Osteoblast (primary cell): Measurements from ENCODE around the gene ADARB2. TPM values are rescaled to one million over a fixed set of nuclear protein-coding genes. Genes with fewer than 3 reads are reported as not detected.

ENCODE experiments used
- DNase-seq: peaks from one replicate; pipeline ENCODE4 v3.0.0; 2011; ENCODE audit warnings: low spot score, mixed read lengths; ENCODE audit not compliant: insufficient read length; ENCODE audit errors: missing footprints
- H2AFZ ChIP-seq: 2 replicates; pipeline ENCODE4 v1.6.0; 2011; ENCODE audit warnings: mild to moderate bottlenecking, low read length
- H3K27ac ChIP-seq: 2 replicates; pipeline ENCODE4 v1.5.1; 2011; ENCODE audit warnings: mild to moderate bottlenecking, low read depth, low read length, moderate library complexity
- H3K27me3 ChIP-seq: 2 replicates; pipeline ENCODE4 v1.6.0; 2012; ENCODE audit warnings: mild to moderate bottlenecking, control low read depth, inconsistent platforms, low read length, moderate library complexity; ENCODE audit not compliant: insufficient read depth
- H3K36me3 ChIP-seq: 2 replicates; pipeline ENCODE4 v1.5.1; 2011; ENCODE audit warnings: mild to moderate bottlenecking, low read length, control low read depth, moderate library complexity; ENCODE audit not compliant: insufficient read depth
- H3K4me1 ChIP-seq: 2 replicates; pipeline ENCODE4 v1.5.1; 2011; ENCODE audit warnings: mild to moderate bottlenecking, low read length, control low read depth, moderate library complexity; ENCODE audit not compliant: insufficient read depth
- H3K4me2 ChIP-seq: 2 replicates; pipeline ENCODE4 v1.6.0; 2011; ENCODE audit warnings: mild to moderate bottlenecking, low read length; ENCODE audit not compliant: insufficient read depth
- H3K4me3 ChIP-seq: fragments of 200-600 bp; sonication (generic); 3 replicates; pipeline ENCODE4 v1.5.1; 2012; ENCODE audit warnings: mild to moderate bottlenecking, low read length, inconsistent platforms; ENCODE audit not compliant: insufficient read depth
- H3K79me2 ChIP-seq: 2 replicates; pipeline ENCODE4 v1.6.0; 2012; ENCODE audit warnings: mild to moderate bottlenecking, low read length, control low read depth, inconsistent platforms; ENCODE audit not compliant: insufficient read depth
- H3K9me3 ChIP-seq: 2 replicates; pipeline ENCODE4 v1.5.1; 2011; ENCODE audit warnings: low read depth, low read length, control low read depth
- H4K20me1 ChIP-seq: 2 replicates; pipeline ENCODE4 v1.6.0; 2012; ENCODE audit warnings: mild to moderate bottlenecking, low read length, control low read depth; ENCODE audit not compliant: insufficient read depth
- total RNA-seq: library from RNA; depleted of rRNA; stranded (reverse); fragments of >200 nt; gene quantifications from 2 replicates; pipeline ENCODE4 v1.2.3, GENCODE V29; 2012
- TF ChIP-seq, protein P1 (sequence below): IDR thresholded peaks from 2 replicates; pipeline ENCODE4 v1.5.1; 2011; ENCODE audit warnings: mild to moderate bottlenecking, low read depth, low read length, moderate library complexity; ENCODE audit errors: extremely low read depth

Gene ADARB2
- total RNA-seq, 1 donor = not detected

DNA sequence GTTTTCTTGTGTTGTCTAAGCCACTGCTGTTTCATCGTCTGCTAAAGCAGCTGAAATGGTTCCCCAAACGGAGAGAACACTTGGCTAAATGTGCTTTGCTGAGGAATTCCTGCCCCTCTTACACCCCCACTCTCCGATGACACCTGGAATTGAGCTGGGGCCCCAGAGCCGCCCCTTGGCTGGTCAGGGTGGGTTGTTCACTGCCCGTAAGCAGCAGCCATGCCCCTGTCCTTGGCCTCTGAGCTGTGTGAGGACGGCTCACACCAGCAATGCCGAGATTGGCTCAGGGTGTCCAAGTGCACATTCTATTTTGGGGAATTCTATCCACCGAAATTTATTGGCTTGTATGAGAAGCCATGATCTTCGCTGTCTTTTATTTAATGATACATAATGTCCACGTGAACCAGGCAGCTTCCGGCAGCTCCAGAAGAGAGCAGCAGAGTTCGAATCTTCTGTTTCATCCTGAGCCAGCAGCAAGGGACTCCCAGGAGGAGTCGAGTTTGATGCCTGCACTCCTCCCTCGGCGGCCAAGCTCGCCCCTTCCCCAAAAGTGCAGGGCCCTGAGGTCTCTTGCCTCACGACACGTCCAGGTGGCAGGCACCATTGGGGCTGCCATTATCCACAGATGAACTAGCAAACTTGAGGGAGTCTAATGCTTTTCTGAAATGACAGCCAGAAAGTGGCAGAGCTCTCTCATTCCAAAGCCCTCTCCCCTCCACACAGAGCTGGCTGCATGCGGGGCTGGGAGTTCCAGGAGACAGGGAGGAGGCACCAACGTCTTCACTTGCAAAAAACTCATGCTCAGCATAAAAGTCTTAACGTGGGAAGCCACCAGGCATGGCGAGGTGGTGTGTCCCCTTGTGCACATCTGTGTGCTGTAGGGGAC, 567.1 kb downstream of the ADARB2 start:
- Histone ChIP-seq H3K27ac (no peak overlapping the region), H3K4me1 (no peaks in the 10 kb centered on the region), H3K4me2 (no peak overlapping the region), H3K27me3 (no peaks in the 10 kb centered on the region), H4K20me1 (no peaks in the 10 kb centered on the region), H3K79me2 (no peaks in the 10 kb centered on the region), H3K9me3 (no peaks in the 10 kb centered on the region), H3K4me3 (no peak overlapping the region), H3K36me3 (no peaks in the 10 kb centered on the region), H2AFZ (no peak overlapping the region)
- TF ChIP-seq, protein P1, sequence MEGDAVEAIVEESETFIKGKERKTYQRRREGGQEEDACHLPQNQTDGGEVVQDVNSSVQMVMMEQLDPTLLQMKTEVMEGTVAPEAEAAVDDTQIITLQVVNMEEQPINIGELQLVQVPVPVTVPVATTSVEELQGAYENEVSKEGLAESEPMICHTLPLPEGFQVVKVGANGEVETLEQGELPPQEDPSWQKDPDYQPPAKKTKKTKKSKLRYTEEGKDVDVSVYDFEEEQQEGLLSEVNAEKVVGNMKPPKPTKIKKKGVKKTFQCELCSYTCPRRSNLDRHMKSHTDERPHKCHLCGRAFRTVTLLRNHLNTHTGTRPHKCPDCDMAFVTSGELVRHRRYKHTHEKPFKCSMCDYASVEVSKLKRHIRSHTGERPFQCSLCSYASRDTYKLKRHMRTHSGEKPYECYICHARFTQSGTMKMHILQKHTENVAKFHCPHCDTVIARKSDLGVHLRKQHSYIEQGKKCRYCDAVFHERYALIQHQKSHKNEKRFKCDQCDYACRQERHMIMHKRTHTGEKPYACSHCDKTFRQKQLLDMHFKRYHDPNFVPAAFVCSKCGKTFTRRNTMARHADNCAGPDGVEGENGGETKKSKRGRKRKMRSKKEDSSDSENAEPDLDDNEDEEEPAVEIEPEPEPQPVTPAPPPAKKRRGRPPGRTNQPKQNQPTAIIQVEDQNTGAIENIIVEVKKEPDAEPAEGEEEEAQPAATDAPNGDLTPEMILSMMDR = no peak
- peak; percentile 46 for DNase-seq

DNA sequence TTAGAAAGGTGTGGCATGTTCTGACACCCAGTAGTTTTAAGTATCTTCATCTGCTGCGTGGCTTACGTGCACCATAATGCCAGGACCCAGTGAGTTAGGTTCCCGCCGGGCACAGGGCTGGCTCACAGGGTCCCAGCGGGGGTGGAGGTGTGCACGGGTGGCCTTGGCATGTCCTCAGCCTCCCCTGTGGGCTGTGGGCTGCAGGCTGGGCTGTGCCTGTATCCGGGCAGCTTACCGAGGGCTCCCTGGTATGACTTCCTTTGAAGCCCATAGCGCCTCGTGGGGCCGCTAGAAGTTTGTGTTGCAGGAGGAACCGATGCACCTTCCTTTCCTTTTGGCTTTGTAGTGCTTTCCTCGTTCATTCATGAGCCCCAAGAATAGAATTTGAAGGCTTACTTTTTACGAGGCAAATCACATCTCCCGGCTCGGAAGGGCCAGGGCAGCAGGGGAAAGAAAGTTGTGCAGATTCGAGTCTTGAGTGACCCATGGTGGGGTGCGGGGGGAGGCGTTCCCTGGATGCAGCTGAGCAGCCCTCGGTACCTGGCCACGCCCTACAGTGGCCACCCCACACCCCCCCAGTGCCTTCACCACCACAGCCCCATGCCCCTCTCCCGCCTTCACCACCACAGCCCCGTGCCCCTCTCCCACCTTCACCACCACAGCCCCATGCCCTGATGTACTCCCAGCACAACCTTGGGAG, 568.0 kb downstream of the ADARB2 start:
- DNase-seq = peak; percentile 53
- no peak overlapping the region for H2AFZ ChIP-seq
- no peaks in the 10 kb centered on the region for H3K36me3 ChIP-seq
- no peaks in the 10 kb centered on the region for H3K9me3 ChIP-seq
- H3K4me2 ChIP-seq = no peak overlapping the region
- no peaks in the 10 kb centered on the region for H3K27me3 ChIP-seq
- H4K20me1 ChIP-seq = no peaks in the 10 kb centered on the region
- no peak overlapping the region for H3K4me3 ChIP-seq
- no peaks in the 10 kb centered on the region for H3K4me1 ChIP-seq
- no peaks in the 10 kb centered on the region for H3K79me2 ChIP-seq
- no peak overlapping the region for H3K27ac ChIP-seq
- TF ChIP-seq, protein P1 = no peak

DNA sequence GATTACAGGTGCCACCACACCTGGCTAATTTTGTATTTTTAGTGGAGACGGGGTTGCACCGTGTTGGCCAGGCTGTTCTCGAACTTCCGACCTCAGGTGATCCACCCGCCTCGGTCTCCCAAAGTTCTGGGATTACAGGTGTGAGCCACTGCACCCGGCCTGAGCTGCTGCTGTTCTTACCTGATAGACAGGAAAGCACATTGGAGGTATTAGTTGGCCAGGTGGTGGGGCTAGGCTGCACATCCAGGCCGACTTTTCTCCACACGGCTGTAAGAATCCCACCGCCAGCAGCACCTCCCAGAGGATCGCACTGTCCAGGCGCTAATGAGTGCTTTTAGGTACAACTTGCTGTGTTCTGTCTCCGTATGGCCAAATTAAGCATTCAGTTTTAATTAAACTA, 568.6 kb downstream of the ADARB2 start:
- Histone ChIP-seq H3K36me3 (no peaks in the 10 kb centered on the region), H3K9me3 (no peaks in the 10 kb centered on the region), H3K27me3 (no peaks in the 10 kb centered on the region), H3K4me1 (no peaks in the 10 kb centered on the region), H3K4me3 (no peak overlapping the region), H3K27ac (no peak overlapping the region), H4K20me1 (no peaks in the 10 kb centered on the region), H3K4me2 (no peak overlapping the region), H3K79me2 (no peaks in the 10 kb centered on the region), H2AFZ (no peak overlapping the region)
- TF ChIP-seq, protein P1 = no peak
- DNase-seq = no peak

DNA sequence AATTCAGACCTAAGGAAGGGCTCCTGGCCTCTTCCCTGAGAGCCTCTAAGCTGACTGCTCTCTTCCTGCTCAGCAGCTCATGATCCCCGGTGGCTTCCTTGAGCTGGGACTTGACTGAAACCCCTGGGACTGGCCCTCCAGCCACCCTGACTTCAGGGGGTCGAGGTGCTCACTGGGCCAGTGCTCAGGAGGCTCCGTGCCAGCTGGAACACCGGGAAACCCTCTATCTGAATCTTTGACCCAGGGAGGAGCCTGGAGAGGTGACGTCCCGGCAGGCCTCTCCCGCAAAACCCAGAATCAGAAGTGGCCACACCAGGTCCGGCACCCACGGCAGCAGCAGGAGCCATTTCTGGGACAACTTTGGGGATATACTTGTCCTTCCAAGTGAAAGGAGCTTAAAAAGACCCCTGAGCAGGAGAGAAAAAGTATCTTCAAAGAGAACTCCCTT, 570.5 kb downstream of the ADARB2 start:
- H3K79me2 ChIP-seq = no peaks in the 10 kb centered on the region
- H2AFZ ChIP-seq = no peak overlapping the region
- H3K4me3 ChIP-seq = no peak overlapping the region
- H3K4me2 ChIP-seq = no peak overlapping the region
- no peak overlapping the region for H3K27ac ChIP-seq
- H3K27me3 ChIP-seq = no peaks in the 10 kb centered on the region
- DNase-seq = peak; percentile 41
- TF ChIP-seq, protein P1 = no peak
- H3K4me1 ChIP-seq = no peaks in the 10 kb centered on the region
- no peaks in the 10 kb centered on the region for H3K36me3 ChIP-seq
- H4K20me1 ChIP-seq = no peaks in the 10 kb centered on the region
- no peaks in the 10 kb centered on the region for H3K9me3 ChIP-seq
